Activated T-cell treated with anti-CD3 and anti-CD28 coated beads, Interleukin-2, amount 50 U/mL, for 48 hours (primary cell): ENCODE results near the gene ATP9A.
"Not testable (repeated sequence)": the region's sequence is repeated elsewhere in the genome, so short reads cannot be mapped to it uniquely, and the experiment has no call there.

Experiments
- DNase-seq, 2 experiments: peaks; one replicate each; pipeline ENCODE4 v3.0.0-alpha.2; 2020

Gene ATP9A, protein sequence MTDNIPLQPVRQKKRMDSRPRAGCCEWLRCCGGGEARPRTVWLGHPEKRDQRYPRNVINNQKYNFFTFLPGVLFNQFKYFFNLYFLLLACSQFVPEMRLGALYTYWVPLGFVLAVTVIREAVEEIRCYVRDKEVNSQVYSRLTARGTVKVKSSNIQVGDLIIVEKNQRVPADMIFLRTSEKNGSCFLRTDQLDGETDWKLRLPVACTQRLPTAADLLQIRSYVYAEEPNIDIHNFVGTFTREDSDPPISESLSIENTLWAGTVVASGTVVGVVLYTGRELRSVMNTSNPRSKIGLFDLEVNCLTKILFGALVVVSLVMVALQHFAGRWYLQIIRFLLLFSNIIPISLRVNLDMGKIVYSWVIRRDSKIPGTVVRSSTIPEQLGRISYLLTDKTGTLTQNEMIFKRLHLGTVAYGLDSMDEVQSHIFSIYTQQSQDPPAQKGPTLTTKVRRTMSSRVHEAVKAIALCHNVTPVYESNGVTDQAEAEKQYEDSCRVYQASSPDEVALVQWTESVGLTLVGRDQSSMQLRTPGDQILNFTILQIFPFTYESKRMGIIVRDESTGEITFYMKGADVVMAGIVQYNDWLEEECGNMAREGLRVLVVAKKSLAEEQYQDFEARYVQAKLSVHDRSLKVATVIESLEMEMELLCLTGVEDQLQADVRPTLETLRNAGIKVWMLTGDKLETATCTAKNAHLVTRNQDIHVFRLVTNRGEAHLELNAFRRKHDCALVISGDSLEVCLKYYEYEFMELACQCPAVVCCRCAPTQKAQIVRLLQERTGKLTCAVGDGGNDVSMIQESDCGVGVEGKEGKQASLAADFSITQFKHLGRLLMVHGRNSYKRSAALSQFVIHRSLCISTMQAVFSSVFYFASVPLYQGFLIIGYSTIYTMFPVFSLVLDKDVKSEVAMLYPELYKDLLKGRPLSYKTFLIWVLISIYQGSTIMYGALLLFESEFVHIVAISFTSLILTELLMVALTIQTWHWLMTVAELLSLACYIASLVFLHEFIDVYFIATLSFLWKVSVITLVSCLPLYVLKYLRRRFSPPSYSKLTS

DNA sequence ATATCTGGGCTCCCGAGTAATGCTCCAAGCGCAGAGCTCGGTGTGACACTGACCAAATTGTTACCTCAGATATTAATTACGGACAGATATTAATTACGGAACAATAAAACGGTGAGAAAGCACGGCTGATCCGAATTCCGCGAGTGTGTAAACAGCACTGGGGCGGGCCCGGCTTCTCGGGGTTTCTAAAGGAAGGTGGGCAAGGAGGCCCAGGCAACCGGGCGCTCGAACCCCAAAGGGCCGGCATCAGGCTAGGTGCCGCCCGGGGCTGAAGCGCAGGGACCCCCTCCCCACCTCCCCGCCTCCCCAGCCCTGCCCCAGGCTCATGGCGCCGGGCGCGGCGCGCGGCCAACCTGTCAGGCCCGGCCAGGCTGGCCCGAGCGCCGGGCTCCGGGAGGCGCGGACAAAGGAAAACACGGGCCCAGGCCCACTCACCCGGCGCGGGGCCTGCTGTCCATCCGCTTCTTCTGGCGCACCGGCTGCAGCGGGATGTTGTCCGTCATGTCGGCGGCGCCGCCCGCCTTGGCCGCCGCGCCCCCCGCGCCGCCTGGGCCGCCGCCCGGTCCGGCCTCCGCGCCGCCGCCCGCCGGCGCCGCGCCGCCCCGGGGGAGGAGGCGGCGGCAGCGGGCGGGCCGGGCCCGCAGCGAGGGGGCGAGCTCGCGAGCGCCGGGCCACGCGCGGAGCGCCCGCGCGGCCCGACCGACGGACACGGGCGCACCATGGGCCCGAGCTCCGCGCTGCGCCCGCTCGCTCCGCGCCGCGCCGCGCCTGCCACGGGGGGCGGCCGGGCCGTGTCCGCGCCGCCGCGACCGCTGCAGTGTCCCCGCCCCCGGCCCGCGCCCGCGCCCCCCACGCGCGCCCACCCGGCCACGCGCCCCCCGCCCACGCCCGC, at the start of gene ATP9A:
Gene ATP9A, minus strand, starts transcription at position 524 of the 892 bp plus-strand sequence. Its CDS starts 21 bp downstream, at position 503.
- no peak for DNase-seq

DNA sequence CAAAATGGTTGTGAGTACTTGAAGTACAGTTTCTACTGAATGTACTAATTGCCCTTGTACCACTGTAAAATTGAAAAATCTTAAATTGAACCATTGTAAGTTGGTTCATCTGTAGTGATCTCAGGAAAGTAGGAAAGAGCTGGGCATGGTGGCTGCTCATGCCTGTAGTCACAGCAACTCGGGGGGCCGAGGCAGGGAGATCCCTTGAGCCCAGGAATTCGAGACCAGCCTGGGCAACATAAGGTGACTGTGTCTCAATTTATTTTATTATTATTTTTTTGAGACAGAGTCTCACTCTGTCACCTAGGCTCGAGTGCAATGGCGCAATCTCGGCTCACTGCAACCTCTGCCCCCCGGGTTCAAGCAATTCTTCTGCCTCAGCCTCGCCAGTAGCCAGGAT, 48.7 kb upstream of the ATP9A start:
- not testable (repeated sequence) for DNase-seq

DNA sequence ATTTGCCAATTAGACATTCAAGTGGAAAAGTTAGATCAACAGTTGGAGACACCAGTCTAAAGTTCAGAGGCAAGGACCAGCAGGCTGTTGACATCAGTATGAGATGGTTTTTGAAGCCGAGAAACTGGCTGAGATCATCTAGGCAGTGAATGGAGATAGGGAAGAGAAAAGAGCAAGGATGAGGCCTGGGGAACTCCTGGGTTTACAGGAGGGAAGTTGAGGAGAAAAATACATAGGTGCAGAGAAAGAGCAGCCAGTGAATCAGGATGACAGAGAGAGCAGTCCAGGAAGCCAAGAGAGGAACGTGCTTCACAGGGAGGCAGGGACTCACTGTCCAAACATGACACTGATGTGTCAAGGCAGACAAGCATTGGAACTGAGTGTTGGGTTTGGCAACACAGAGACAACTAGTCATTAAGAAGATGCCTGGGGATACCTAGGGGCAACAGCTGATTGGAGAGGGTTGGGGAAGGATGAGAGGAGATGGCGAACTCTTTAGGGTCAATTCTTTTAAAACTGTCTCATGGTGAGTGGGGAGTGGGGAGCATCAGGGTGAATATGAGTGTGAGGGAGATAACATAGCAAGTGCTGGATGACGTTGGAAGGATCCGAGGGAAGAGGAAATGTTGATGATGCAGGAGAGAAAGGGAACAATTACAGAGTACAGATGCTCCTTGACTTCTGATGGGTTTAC, 47.3 kb upstream of the ATP9A start:
- no peak for DNase-seq

DNA sequence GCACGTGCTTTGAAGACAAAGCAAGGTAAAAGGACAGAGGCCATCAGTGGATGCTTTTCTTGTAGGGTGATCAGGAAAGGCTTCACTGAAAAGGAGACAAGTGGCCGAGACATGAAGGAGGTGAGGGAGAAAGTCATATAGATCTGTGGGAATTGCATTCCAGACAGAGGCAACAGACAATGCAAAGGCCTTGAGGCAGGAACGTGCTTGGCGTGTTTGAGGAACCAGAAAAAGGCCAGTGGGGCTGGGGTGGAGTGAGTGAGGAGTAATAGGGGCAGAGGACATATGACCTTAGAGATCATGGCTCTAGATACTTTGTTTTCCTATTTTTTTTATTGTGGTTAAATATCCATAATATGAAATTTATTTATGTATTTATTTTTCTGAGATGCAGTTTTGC, 44.7 kb upstream of the ATP9A start:
- DNase-seq, result no peak

DNA sequence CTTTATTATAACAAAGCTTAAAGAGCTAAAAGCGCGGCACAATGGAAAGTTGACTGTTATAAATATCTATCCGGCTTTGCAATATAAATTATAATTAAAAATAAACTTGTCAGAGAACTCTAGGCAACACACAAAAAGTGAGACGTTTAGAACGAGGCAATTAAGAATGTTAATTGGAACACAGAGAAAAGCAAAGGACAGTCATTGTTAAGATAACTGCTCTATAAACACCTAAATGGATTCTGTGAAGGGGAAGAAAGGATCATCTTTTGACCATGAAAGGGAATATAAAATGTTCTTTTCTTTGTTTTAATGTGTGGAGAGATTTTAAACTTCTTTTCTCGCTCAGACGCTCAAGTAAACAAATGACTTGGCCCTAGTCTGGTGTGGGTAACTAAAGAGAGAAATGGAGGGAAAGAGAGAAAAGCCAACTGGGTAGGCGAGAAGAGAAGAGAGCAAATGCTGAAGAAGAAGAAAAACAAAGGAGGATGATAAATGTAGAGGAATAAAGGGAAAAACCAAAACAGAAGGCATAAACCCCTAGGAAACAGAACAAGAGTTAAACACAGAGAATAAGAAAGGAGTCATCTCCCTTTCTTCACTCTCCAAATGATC, 43.4 kb upstream of the ATP9A start:
- no peak for DNase-seq

DNA sequence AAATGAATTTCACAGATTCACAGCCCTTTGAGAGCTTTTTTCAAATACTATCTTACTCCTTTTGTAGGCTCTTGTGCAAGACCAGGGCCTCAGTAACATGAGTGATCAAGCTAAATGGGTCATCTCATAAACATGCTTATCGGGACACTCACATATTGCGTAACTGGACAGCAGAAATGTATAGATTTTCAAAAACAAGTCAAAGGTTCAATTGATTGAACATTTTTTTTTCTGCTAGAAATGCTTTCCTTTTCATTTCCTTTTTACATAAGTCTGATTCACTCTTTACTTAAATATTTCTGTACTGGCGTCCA, 42.8 kb upstream of the ATP9A start:
- DNase-seq, result no peak

DNA sequence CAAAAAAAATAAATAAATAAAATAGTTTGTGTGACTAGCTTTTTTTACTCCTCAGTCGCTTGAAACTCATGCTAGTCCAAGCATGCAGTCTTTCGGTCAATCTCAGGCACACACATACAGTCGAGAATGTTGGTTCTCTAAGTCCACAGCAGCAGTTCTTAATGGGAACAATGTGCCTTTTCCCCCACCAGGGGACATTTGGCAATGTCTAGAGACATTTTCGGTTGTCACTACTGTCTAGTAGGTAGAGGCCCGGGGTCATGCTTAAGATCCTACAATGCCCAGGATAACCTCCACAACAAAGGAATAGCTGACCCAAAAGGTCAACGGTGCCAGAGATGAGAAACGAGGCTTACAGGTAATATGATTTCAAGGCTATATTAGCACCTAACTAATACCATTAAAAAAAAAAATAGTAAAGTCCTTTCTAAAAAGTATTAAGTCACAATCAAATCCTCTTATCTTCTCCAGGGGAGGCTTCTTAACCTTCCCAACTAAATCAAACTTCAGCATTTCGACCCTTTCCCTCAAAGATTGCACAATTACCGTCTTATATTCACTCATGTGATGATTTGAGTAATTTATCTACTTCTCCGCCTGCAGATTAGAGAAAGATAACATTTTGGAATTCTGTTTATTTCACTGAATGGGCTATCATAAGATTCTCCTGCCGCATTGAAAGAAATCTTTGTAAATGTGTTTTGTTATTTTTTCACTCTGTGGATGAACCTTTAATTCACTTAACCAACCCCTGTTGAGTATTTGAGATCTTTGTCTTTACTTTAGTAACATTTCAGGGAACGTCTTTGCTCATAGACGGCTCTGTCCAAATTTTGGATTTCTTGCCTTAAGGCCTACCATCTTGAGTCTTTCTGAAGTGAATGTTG, 42.2 kb upstream of the ATP9A start:
- DNase-seq, result no peak

DNA sequence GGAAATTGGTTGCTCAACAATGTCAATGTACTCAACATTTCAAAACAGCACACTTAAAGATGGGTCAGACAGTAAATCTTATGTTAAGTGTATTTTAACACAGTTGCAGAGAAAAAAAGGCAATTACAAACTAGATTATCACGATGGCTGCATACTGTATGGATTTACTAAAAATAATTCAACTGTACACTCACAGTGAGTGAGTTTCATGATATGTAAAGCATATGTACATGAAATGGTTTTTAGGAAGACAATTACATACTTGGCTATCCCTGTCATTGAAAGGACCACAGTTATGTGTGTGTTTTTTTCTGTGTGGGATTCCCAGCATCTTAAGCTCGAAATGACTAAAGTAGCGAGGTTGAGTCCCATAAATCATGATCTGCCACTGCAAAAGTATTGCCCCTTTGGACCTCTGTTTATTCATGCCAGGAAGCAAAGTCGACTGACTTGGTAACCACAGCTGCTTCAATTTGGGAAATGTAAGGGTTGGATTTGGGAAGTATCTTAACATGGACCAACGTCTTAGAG, 39.6 kb upstream of the ATP9A start:
- DNase-seq, result no peak

DNA sequence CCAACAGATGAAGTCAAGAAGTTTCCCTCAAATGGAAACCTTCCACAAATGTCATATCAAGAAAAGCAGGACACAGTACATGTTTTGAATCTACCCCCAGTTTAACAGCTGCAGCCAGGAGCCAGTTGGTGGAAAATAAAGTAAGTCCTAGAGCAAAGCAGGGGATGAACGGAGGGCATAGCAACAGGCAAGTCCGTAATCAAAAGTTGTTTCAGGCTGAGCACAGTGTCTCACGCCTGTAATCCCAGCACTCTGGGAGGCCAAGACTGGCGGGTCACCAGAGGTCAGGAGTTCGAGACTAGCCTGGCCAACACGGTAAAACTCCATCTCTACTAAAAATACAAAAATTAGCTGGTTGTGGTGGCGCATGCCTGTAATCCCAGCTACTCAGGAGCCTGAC, 36.6 kb upstream of the ATP9A start:
- no peak for DNase-seq

DNA sequence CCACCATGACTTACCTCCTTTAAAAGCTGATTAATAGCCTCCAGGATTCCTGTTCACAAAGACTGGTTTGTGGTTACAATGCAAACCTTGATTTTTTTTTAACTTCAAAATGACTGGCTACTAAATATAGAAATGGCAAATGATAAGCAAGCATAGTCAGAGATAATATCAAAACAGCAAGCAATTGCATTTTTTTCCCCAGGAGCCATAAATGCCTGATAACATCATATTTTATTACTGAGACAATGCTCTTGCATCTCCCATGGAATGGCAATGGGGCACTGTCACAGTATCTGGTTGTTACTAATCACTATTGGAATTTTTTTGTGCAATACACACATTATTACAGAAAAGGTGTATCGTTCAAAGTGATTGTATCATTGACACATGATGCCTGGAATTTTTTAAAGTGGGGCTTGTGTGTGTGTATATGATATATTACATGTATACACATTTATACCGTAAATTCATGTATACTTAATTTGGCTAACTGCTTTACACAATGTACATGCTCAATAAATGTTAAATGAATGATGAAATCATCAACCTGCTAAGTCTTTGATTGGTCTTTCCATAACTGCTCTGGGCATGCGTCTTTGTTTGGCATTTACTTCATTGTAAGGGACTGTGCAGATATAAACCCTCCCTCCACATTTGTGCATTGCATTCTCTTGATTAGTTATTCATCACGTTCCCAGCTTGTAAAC, 35.1 kb upstream of the ATP9A start:
- no peak for DNase-seq

DNA sequence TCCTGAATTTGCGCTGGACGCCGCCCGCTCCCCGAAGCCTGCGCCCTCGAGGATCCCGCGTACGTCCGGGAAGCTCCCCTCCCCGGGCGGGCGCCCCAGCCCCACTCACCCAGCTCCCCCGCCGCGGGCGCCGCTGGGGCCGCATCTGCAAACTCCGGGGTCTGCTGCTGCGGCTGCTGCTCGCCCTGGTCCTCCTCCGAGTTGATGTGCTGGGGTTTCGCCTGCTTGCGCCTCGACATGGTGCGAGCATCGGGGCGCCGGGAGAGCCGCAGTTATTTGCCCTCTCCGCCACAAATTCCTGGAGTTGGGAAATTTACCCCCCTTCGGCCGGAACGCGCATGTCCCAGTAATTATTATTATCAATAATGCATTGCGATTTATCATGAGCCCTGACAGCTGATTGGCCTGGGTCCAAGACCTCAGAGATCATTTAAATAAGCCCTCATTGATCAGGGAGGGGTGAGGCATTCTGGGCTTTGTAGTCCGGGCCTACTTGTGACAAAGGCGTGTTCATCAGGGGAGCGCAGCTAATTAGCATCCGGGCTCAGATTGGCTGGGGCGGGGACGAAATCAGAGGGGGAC, 34.1 kb upstream of the ATP9A start, which contains the start of gene SALL4:
Gene SALL4, minus strand, starts transcription at position 352 of the 582 bp plus-strand sequence. Its CDS starts 113 bp downstream, at position 239.
- no peak for DNase-seq

DNA sequence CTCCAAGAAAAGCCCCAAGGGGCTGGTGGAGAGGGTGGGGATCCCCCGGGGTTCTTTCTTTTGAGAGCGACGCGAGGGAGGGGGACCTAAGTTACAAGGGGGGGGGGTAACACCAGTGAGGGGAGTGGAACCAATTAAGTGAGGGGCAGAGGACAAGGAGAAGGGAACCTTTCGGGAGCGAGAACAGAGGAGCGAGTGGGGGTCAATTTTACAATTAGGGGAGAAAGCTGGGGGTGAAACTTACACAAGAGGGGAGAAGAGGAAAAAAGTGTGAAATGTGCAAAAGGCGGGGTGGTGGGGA, 33.6 kb upstream of the ATP9A start:
- no peak for DNase-seq

DNA sequence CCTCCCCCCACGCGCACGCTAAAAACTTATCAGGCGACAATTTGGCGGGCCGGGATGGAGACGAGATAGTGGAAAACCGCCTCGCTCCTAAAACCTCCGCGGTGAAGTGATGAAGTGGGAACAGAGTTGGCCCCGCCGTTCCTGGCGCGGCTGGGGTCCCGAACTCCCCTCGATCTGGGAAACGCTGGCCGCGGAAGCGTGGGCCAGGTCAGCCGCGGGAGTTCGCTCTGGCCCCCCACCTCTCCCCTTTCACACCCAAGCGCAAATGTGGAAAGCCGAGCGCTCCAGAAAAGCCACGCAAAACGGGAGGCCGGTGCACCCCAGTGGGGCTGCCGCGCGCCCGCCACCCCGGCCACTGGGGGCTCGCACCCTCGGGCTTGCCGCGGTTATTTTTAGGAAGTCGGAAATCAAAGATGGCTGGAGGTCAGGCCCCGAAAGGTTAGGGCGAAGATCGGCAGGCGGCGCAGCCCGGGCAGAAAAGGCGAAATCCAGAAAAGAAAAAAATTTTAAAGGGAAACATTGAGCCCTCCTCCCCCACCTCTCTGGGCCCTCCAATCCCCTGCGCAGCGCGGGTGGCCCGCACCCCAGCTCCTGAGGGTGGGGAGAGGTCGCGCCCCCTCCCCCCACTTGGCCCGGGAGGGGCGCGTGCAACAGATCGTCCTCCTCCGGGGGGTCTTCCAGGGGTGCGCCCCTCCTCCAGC, 33.1 kb upstream of the ATP9A start:
- DNase-seq, result no peak

DNA sequence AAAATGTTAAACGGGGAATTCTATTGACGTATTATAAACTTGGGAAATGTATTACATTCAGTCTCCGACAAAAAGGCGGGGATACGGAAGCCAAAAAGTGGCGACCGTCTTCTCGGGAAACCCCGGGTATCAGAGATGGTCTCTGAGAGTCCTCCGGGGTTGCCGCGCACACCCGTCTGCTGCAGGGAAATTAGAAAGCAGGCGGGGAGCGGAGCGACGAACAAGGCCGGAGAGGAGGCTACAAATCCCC, 32.6 kb upstream of the ATP9A start:
- DNase-seq, result peak; percentile 22

DNA sequence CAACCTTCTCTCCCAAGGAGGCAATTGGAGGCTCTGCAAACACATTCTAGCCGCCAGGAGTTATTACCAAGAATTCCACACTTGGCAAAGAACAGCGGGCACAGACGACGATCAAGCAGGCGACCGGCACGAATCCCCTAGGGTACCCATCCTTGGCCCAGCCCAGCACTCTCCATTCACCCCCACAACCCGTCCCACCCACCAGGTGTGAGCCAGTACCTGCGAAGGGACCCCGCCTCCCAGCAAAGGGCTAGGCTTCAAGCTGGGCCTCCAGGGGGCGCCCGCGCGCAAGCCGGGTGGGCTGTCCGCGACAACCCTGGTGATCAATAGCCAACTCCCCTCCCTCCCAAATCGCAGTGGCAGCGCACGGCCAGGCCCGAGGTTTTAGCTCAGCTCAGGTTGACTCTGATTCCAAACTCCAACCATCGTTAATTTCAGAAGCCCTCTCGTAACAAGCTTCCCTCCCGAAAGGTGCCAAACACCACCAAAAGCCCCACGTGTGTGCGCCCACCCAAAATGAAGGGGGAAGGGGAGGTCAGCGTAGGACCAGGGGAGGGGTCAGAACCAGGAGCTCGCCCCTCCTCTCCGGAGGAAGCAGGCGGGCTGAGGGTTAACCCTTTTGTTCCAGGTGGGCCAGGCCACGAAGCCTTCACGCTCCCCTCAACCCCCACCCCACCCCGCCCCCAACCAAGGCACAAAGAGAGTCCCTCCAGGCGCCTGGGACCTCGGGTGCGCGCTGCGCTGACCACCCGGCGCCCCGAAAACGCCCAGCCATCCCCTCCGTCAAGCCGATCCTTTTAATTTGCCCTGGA, 32.1 kb upstream of the ATP9A start:
- peak; percentile 81 to 83 for DNase-seq

DNA sequence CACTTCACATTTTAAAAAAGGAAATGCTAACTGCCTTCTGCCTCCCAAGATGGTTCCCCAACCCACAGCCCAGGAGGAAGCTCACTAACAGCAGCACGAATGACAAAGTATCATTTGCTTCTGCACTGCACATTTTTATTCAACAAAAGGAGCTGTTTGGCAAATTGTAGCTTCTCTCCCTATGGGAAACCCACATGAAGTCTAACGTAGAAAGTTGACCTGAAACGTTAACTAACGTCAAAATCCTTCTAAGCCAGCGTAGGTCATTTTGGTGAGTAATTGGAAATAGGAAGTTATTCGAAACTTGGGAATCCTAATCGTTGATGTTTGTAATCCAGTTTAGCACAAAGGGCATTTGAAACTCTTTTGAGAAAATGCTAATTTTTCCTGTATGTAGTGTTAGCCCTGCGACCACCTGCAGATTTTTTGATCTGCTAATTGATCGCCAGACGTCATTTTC, 31.2 kb upstream of the ATP9A start:
- no peak for DNase-seq

DNA sequence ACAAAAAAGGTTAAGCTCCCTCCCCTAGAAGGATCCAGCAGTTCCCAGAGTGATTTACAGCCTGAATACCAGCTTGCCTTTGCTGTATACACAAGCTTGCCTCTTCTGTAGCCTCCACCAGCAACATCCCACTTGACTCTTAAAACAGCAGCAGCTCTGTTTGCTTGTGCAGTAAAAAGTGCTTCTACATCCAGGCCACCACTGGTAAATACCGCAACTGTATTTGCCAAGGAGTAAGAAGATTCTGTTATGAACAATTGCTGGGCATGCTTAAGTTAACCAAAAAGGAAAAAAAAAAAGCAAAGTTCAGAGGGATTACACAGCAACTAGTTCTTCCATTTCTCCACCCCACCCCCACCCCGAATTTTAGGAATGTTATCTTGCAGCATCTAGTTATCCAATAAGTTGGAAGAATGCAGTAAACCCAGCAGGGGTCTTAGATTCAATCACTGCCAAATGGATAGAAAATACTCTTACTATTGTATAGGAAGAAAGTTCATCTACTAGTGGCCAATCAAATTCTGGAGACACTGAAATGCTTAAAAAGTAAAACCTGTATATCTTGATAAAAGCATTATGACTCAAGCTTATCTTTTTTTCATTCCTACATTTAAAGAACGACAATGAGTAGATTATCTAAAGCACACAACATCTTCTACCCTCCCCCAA, 29.3 kb upstream of the ATP9A start:
- no peak for DNase-seq
